Heart left ventricle (tissue), 13 donors: ENCODE measurements around the gene MAN1C1.

Source experiments
- POLR2A ChIP-seq, 2 donors: fragments of 450-650 bp; IDR thresholded peaks; one replicate each; pipeline ENCODE4 v1.6.1; 2017; ENCODE audit warnings: antibody characterized with exemption in 2 of 2, mild to moderate bottlenecking in 2 of 2, moderate library complexity in 2 of 2
- TF ChIP-seq, protein P1 (sequence below), 12 donors: fragments of 200-600 bp; sonication (generic) in 4 of 12; IDR thresholded peaks; one replicate each; pipeline versions ENCODE4 v1.5.0 to v1.8.0; 2018 to 2022; ENCODE audit warnings: antibody characterized with exemption in 12 of 12, mild to moderate bottlenecking in 5 of 12
- donor health status: ischemic (EF 13 %, LVEDD 7.1; RV severe dilation, severe dysfunction).
- donor health status: DM: no; HTN: yes; CAD: no.
- donor health status: DM: no; HTN: no; CAD: no.
- donor health status: ischemic (EF 25% LVEDD 6.9; RV normal size, moderate dysfunction).
- donor health status: ischemic (EF 25% LVEDD 5.7; RV mildly dilated, moderate dysfunction).
- donor health status: ischemic (EF 35%, LVEDD 5.7; RV mildly dilated, moderate dysfunction).
- donor health status: nonischemic (EF 11% LVEDD 7.7; RV severe dilation, severe dysfunction).
- donor health status: DM: yes; HTN: yes; CAD: no.
- donor health status: PGD.
- donor health status: ischemic (EF 29% LVEDD 5.4; RV normal size, mild dysfunction).
- donor health status: nonischemic (EF 23%, LVEDD 6.1; RV moderate dilation, normal function).

DNA sequence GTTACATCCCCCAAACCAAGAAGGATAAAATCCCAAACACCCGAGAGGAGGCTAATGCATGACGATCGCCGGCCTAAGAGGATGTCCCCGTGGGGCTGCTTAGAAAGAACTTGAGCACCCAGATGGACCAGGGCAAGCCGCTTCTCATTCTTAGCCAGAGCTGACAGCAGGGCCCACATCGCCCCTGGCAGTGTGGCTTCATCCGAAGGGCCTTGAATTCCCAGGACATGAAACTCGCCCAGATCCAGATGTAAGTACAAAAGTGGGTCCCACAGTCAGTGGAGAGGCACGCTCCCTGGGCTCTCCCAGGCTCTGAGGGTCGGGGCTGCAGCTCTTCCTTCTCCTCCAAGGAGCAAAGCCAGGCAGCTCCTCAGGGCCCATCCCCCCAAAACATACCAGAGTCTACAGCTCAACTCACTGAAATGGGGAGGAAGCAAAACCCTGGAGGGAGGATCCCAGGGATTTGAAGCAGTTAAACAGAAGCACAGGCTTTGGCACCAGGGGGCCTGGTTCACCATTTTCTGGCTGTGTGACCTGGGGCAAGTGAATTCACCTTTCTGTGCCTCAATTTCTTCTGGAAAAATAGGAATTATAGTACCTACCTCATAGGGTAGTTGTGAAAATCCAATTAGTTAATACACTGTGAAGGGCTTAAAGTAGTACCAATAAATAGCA, 85.6 kb downstream of the MAN1C1 start:
- TF ChIP-seq, protein P1, sequence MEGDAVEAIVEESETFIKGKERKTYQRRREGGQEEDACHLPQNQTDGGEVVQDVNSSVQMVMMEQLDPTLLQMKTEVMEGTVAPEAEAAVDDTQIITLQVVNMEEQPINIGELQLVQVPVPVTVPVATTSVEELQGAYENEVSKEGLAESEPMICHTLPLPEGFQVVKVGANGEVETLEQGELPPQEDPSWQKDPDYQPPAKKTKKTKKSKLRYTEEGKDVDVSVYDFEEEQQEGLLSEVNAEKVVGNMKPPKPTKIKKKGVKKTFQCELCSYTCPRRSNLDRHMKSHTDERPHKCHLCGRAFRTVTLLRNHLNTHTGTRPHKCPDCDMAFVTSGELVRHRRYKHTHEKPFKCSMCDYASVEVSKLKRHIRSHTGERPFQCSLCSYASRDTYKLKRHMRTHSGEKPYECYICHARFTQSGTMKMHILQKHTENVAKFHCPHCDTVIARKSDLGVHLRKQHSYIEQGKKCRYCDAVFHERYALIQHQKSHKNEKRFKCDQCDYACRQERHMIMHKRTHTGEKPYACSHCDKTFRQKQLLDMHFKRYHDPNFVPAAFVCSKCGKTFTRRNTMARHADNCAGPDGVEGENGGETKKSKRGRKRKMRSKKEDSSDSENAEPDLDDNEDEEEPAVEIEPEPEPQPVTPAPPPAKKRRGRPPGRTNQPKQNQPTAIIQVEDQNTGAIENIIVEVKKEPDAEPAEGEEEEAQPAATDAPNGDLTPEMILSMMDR (IDR thresholded peaks at IDR 0.05), result no peak
- no peak for TF ChIP-seq POLR2A (IDR thresholded peaks at IDR 0.05)
